Stimulated activated CD4-positive, alpha-beta T cell treated with anti-CD3 and anti-CD28 coated beads, TNF-alpha, amount 100 ng/mL, for 4 hours (primary cell): Measurements from ENCODE around the gene BHMT2.
A peak's percentile ranks its signal among the peaks of the same experiment; 100 is the strongest.

Experiments
- DNase-seq, 3 experiments: peaks; one replicate each; pipeline ENCODE4 v3.0.0-alpha.2; 2020; ENCODE audit warnings: low read depth in 3 of 3

Gene BHMT2, protein sequence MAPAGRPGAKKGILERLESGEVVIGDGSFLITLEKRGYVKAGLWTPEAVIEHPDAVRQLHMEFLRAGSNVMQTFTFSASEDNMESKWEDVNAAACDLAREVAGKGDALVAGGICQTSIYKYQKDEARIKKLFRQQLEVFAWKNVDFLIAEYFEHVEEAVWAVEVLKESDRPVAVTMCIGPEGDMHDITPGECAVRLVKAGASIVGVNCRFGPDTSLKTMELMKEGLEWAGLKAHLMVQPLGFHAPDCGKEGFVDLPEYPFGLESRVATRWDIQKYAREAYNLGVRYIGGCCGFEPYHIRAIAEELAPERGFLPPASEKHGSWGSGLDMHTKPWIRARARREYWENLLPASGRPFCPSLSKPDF

DNA sequence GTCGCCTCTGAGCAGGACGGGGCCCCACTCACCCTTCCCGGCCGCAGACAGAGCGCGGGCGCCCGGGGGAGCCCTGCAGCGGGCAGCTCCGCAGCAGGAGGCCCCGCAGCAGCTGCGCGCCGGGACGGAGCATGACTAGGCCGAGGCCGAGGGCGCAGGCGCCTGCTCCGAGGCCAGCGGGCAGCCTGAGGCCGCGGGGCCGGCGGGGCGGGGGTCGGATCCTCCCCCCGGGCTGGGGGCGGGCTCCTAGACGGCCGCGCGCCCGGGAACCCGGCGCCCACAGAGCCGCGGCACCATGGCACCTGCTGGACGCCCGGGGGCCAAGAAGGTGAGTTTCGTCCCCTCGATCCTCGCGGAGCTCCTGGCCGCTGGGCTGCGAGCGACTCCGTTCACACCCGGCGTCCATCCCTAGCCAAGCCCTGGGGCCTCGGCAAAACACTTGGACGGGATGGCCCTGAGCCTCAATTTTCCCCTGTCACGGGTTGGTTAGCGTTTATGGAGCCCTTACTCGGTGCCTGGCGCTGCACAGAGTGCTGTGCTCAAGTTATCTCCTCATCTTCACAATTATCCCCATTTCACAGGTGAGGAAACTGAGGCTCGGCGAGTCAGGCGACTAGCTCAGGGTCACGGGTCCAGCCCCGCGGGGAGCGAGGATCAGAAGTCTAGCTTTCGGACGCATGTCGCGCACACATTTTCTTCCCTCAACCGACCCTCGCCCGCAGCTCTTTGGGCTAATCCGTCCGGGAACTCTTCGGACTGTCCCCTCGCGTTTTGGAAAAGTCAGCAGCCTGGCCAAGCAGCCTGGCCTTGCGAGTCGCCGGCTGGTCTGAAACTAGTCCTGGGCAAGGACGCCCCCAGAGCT is at the start of gene BHMT2, which contains the start of gene DMGDH:
BHMT2 (plus strand) TSS at position 280 of the 862 bp plus-strand sequence; CDS start at position 296, 16 bp downstream.
DMGDH (minus strand) TSS at position 187 of the 862 bp plus-strand sequence; CDS start at position 133, 54 bp downstream.
- DNase-seq, result no peak

DNA sequence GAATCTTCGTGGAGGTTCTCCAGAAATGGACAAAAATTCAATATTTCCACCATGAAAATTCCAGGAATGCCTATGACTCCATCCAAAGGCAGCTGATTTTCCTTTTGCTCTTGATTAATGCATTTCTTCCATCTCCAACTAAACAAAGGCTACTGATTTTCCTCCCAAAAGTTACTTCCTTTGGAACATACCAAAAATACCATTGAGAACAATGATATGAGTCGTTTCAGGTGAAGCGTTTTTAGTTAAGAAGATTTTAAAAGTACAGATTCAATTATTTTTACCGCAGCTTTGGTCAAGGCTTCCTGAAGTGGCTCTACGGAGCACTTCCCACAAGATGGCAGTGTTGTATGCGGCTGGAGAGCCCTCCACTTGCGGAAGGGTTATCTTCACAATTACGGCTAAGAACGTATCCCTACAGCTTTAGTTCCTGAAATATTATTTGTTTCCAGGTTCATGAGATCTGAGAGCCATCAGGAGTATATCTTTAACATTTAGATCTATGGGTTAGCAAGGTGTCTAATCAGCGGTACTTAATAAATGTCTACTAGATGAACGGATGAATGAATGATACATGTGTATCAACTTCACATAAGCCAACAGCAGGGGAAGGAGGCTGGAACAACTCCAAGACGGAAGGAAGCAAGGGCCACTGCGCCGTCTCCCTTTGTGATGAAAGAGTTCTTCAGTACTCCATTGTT is 48.6 kb upstream of the BHMT2 start:
- DNase-seq, result peak in 1 of 3 experiments; percentile 8

DNA sequence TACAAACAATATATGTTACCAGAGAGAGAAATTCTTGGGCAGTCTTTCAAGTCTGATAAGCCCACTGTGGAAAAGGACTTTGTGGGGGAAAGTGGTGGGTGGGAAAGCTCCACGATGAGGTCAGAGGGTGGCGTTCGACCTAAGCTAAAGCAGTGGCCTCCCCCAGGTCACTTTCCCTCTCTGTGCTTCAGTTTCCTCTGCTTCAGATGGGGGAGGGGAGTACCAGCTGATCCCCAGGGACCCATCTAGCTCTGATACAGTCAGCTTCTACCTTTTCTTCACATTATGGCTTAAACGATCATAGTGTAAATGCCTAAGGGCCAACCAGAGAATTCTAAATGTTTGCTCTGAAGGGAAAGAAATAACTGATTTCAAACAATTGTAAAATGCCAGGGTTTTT is 47.8 kb upstream of the BHMT2 start:
- no peak for DNase-seq

DNA sequence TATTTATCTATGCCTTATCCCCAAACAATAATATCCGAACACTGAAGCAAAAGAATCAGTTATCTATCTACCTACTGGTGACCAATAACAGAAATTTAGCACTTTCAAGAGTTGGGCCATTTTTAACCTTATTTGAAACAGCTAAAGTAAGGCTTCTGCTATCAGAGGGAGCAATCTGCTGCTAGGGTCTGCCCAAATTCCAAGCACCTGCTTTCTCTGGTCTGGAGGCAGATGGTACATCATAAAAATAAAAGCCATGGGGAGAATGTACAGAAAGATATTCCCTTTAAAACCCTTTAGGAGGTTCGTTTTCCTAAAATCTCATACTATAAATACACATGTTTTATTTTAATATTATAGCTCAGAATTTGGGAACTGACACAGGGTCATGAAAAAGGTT is 46.8 kb upstream of the BHMT2 start:
- no peak for DNase-seq

DNA sequence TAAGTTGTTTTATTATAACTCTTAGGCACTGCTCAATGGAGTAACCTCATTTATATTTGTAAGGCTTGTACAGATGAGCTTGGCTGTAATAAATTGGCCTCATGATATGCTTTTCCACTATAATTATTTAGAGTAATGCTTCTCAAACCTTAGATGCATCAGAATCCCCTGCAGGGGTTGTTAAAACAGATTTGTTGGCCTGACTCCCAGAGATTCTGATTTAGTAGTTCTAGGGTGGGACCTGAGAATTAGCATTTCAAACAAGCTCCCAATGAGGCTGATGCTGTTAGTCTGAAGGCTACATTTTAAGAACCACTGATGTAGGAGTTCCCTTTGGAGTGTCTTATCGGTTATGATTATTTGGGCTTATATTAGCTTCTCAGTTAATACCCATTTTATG is 46.2 kb upstream of the BHMT2 start:
- DNase-seq, result no peak

DNA sequence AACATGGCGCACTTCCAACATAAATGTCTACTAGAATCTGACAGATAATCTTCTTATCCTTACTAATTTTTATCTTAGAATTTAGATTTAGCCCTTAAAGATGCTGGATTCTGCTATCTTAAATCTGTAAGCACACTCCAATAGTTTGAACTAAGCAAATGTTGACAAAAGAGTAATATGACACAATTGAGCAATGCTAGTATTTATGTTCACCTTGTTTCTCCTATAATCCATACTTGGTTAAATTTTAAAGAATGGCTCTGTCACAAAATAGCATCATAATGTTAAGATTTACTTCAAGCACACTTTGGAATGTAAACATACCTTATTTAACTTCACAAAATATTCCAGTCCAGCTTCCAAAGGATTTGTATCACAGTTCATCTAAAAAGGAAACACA is 45.6 kb upstream of the BHMT2 start:
- no peak for DNase-seq

DNA sequence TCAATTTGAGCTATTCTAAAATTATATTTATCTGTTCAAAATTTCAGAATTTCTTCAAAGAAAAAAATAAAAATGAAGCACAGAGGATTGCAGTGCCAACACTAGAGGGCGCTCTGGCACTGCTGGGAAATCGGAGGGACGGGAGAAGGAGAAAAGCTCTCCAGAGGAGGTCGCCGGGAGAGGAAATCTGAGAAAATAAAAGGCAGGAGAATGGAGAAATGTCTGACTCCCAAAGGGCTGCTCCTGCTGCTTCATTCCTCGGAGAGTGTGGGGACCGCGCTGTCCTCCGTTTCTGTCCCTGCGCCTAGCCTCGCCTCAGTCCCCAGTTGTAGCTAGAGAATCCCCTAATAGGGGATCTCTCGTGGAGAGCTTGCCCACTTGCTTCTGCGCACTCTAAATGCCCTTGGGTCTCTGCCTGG is 44.5 kb upstream of the BHMT2 start:
- peak; percentile 6 to 15 (median 13) for DNase-seq

DNA sequence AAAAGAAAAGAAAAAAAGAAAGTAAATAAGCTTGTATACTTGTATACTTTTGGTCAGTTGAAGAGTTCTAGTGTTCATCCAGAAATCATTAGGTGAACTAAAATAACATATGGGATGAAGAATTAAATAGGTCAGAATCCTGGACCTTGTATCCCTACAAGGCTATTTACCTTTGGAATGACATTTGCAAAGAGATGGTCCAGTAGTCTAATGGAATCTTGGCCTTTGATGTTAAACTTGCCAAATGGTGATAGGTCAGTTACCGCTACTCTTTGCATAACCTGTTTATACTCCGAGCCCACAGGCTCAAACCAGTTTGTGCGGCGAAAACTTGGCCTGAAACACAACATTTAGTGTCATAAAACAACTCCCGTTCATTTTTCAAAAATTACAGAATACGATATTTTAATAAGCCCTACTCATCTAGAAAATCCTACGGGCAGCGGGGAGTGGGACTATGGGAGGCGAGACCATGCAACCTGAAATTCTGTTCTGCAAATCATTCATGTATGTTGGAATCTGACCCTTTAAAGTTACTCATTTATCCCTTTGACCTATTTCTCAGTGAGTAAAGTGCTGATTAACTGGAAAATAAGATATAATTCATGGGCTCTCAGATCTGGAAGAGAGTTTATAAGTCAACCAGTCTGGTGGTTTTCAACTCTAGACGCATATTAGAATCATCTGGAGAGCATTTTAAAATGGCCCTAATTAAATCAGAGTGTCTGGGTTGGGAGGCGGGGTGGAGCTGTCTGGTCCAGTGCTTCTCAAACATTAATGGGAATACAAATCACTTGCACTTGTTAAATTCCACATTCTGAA is 38.7 kb upstream of the BHMT2 start:
- DNase-seq, result no peak

DNA sequence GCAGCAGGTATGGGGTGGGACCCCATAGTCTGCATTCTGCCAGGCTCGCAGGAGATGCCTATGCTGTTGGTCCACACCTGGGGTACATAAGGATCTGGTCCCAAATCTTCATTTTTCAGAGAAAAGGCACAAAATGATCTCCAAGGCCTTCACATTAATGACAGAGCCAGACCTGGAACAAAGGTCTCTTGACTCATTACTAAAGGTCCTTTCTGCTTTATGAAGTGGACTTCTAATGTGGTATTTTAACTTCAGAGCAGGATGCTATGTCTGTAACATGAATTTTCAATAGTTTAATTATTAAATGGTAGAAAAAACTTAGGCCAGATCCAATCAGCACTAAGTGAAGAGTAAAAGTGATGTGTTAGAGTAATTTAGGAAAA is 38.1 kb upstream of the BHMT2 start:
- DNase-seq, result no peak

DNA sequence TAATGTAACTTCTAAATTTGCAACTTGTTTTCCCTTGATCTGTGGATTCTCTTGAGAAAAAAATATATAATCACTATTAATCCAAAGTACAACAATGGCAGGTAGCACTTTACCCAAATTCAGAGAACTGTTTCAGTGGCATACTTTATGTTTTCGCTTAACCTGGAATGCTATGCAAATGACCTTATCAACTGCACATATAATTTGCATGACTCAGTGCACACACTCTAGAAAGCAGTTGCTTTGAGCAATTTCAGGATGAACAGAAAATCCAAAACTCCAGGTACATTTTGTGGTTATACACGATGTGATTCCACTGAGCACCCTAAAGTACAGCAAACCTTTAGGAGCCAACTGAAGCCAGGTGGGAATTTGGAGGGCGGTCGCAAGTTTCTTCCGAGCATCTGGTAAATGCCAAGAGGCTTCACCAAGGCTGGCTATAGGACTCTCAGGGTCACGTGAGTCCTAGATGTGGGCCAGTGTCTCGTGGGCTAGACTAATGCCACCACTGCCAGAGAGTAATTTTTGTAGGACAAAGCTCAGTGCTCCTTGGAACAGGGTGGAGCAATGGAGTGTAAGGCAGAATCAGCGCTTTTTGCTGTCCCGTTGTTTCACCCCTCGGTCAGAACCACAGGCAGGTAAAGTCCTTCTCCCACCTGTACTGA is 37.4 kb upstream of the BHMT2 start:
- DNase-seq, result no peak

DNA sequence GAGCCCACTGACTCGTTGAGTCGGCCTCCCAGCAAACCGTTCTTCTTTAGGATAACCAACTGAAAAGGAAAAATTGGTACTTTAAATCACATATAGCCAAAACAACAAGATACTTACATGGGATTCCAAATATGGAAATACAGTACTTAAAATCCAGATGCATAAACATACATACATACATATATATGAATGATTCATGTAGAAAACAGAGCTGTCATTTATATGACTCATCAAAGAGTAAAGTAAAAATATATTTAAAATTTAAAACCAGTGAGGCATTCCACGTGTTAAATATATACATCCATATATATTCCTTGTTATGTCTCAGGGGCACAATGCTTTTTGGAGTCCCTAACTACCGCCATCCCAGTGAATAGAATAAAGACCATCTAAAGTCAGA is 36.8 kb upstream of the BHMT2 start:
- no peak for DNase-seq

DNA sequence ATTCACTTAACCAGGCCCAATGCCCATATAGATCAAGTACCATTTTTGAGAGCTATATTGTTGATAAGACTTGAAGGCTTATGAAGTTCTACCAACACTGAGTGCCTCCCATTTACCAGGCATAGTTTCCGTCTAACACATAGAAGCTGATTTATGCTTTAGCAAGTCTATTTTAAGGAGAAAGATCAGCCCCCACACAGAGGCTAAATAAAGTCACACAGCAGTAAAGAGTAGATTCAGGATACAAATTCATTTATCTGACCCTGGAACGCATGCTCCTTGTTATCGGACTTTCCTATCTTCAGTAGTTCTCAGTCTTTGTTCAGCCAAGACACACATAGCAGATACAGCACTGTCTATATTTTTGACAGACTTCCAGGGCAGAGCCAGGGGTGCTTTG is 34.3 kb upstream of the BHMT2 start:
- DNase-seq, result no peak

DNA sequence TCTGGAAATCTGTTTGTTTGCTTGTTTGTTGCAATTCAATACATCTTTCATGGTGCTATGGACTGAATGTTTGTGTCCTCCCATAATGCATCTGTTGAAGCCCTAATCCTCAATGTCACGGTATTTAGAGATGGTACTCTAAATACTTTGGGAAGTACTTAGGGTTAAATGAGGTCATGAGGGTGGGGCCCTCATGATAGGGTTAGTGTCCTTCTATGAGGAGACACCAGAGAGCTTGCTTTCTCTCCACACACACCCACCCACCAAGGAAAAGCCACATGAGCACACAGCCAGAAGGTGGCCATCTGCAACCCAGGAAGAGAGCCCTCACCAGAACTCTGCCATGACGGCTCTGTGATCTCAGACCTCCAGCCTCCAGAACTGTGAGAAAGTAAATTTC is 32.8 kb upstream of the BHMT2 start:
- DNase-seq, result no peak

DNA sequence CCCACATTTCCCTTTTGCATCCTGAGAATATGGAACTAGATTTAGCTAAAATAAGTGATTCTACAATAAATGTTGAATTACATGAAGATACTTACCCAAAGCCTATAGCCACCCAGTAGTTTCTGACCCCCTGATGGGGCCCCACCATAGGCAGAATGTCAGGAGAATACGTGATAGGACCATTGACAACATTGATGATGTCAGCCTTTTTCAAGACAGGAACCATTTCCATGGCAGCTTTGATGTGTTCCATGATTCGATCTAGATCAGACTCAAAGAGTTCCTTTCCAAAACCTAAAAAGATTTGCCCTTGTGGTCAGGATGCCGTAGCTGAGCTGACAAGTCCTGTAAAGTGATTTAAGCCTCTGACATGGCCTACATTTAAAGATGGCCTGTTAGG is 27.4 kb upstream of the BHMT2 start:
- no peak for DNase-seq

DNA sequence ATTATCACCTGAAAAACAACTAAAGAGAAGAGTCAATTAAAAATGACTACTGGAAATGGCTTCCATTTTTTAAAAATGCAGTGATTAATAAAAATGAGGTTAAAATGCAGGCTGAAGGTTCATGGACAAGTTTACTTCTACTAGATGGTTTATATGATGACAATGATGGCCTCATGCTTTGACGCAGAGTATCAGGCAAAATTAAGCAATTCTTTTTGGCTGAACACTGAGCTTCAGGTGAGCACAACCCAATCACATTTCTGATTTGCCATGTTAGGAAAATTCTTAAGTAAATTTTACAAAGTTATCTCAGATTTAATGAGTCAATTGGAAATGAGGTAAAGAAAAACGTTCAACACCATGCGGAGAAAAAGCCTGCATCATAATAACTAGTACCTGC is 22.4 kb upstream of the BHMT2 start:
- no peak for DNase-seq

DNA sequence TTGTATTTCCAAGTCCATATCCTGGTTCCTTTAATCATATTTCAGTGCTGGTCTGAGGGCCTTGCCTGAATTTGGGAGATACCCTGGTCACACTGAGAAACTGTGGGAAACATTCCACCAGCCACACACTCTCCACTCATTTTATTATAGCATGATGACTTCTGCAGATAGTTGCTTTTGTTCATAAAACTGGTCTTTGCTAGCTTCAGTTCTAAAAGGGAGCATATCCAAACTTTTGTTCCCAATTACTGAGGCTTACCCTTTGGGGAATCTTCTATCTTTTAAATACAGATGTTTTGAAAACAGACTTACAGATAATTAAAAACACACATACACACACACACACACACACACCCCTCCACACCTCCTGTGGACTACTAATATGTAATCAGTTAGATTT is 21.1 kb upstream of the BHMT2 start:
- DNase-seq, result no peak

DNA sequence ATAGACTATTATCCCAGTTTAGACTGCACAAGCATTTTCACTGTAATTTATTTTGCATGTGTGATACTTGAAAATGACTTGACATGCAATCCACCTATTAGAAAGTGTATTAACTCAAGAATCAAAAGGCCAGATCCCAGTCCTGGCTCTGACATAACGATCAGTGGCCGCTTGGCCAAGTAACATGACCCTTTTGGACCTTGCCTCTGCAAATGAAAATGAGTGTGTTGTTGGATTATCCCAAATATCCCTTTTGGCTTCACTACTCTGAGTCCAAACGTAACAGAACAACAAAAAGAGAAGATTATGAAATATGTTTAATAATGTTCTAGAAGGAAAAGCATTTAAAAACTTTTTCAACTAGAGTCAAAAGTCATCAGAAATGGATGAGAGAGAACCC is 19.1 kb upstream of the BHMT2 start:
- no peak for DNase-seq

DNA sequence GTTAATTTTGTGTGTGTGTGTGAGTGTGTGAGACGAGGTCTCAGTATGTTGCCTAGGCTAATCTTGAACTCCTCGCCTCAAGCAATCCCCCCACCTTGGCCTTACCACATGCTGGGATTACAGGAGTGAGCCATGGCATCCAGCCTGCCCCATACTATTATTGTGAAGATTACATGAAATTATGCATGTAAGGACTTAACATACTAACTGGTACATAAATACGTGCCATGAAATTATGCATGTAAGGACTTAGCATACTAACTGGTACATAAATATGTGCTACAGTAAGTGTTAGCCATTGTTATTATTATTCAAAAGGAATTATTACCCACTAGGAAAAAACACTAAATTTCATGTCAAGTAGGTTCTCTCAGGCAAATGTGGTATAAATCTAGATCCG is 16.2 kb upstream of the BHMT2 start:
- DNase-seq, result no peak

DNA sequence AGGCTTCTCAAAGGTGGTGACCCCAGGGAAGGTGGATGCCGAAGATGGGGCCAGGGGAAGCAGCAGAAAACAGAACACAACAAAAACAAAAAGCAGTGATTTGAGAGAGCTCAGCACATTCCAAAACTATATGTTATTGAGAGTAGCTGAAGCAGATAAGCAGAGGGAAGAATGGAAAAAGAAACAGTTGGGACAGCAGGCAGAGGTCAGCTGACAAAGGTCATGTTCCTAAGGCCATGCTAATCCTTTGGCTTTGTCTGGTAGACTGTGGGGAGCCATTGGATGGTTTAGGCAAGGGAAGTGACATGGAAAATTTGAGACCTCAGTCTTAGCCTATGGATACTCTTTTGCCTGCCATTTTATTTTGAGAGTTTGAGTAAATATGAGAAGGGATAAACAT is 14.6 kb upstream of the BHMT2 start:
- DNase-seq, result no peak

DNA sequence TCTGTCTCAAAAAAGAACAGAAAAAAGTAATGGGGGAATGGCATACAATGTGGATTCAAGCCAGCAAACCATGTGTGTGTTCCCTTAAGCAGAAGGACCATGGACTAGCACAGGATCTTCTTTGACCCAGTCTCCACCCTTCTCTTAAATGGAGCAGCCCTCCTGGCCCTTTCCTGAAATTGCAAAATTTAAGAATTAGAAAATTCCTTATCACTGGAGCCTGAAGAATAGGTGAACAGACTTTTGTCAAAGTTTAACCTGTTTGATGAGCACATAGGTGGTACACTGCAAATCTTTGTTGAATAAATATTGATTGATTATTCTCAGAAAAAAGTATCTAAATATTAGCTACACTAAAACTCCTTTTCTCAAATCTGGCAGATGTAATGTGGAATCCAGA is 12.7 kb upstream of the BHMT2 start:
- no peak for DNase-seq

DNA sequence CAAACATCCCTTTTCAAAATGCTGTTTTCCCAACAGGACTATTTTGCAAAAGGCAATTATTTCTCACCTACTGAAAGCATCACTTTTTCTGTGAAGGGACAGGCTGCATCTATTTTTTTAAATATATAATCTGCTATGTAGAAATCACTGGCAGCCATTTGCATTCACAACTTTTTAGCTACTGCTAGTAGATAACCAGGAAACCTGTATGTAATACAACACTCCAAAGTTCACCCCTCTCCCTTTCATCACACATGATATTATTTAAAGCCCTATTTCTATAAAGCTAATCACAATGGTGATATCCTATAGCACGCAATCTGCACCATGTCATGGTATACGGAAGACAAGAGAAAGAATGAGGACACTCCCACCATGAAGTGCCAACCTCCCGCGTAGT is 9.9 kb upstream of the BHMT2 start:
- DNase-seq, result no peak
